ENCODE measurements around the gene TENT4A.

DNA sequence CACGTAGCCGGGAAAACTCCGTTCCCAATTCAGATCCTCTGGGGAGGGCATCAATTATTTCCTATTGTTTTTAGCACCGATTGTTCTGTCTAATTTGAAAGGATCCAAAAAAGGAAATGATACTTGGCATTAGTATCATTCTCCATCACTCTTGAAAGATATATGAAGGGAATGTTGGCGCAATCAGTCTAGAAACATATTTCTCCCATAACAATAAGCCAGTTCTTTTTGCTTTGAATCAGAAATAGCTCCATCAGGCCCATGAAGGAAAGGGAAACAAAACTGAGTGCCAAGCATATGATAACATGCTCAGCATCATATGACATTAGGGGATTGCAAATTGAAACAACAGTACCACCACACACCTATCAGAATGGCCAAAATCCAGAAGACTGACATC lies 40.2 kb upstream of the TENT4A start:
- TF ChIP-seq, protein P1, sequence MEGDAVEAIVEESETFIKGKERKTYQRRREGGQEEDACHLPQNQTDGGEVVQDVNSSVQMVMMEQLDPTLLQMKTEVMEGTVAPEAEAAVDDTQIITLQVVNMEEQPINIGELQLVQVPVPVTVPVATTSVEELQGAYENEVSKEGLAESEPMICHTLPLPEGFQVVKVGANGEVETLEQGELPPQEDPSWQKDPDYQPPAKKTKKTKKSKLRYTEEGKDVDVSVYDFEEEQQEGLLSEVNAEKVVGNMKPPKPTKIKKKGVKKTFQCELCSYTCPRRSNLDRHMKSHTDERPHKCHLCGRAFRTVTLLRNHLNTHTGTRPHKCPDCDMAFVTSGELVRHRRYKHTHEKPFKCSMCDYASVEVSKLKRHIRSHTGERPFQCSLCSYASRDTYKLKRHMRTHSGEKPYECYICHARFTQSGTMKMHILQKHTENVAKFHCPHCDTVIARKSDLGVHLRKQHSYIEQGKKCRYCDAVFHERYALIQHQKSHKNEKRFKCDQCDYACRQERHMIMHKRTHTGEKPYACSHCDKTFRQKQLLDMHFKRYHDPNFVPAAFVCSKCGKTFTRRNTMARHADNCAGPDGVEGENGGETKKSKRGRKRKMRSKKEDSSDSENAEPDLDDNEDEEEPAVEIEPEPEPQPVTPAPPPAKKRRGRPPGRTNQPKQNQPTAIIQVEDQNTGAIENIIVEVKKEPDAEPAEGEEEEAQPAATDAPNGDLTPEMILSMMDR (conservative IDR thresholded peaks at IDR 0.05; ENCODE audit: low read depth, low read length), result no peak
- no peak for TF ChIP-seq EZH2 (IDR thresholded peaks at IDR 0.05; ENCODE audit: borderline replicate concordance, low read depth, low read length, poor library complexity, severe bottlenecking)
